ENCODE results near the gene CYB5D1.

Gene CYB5D1

GRCh38 chr17:7845359-7846062 is 12.3 kb upstream of the CYB5D1 start:
- DNase-seq, result no peak

- DNase-seq, result no peak
These were observed 11.6 kb upstream of the CYB5D1 start for GRCh38 chr17:7846063-7846735.

- no peak for DNase-seq
These were observed 10.8 kb upstream of the CYB5D1 start for GRCh38 chr17:7846765-7847661.

- no peak for DNase-seq
These were observed 9.6 kb upstream of the CYB5D1 start for GRCh38 chr17:7848131-7848579.

GRCh38 chr17:7848739-7849129 is 9.1 kb upstream of the CYB5D1 start:
- no peak for DNase-seq

- no peak for DNase-seq
These were observed 8.6 kb upstream of the CYB5D1 start for GRCh38 chr17:7849130-7849750.

- DNase-seq, result no peak
These were observed 7.9 kb upstream of the CYB5D1 start for GRCh38 chr17:7849751-7850504.

- no peak for DNase-seq
These were observed 6.9 kb upstream of the CYB5D1 start for GRCh38 chr17:7850701-7851437.

- peak; percentile 82 for DNase-seq
These were observed 6.2 kb upstream of the CYB5D1 start for GRCh38 chr17:7851438-7852261.

- DNase-seq, result no peak
These were observed 5.5 kb upstream of the CYB5D1 start for GRCh38 chr17:7852262-7852670.

GRCh38 chr17:7852919-7853690 is 4.7 kb upstream of the CYB5D1 start:
- no peak for DNase-seq

- DNase-seq, result no peak
These were observed 4.1 kb upstream of the CYB5D1 start for GRCh38 chr17:7853691-7854038.

GRCh38 chr17:7854078-7854777 is 3.6 kb upstream of the CYB5D1 start:
- DNase-seq, result no peak

- DNase-seq, result no peak
These were observed 2.7 kb upstream of the CYB5D1 start, which contains the start of gene TMEM88 for GRCh38 chr17:7854851-7855659. TSS of gene TMEM88 (plus strand) at chr17:7855066. CDS start at chr17:7855075, 9 bp downstream.

GRCh38 chr17:7855660-7856010 is 2.2 kb upstream of the CYB5D1 start:
- DNase-seq, result no peak

GRCh38 chr17:7856011-7856810 is 1.6 kb upstream of the CYB5D1 start:
- no peak for DNase-seq
